Gastrocnemius medialis (tissue), 4 donors: Measurements from ENCODE around the gene PARP15.
"Not testable (repeated sequence)": the region's sequence is repeated elsewhere in the genome, so short reads cannot be mapped to it uniquely, and the experiment has no call there.

Source experiments
- CTCF ChIP-seq, 5 experiments: fragments of 450-650 bp in 3 of 5; fragments of 200-600 bp in 2 of 5; sonication (generic) in 2 of 5; IDR thresholded peaks in 4 of 5; conservative IDR thresholded peaks in 1 of 5; 1 replicate in 4 of 5; 2 replicates in 1 of 5; pipeline ENCODE4 v1.5.1; 2016 to 2019; ENCODE audit warnings: antibody characterized with exemption in 5 of 5, mild to moderate bottlenecking in 3 of 5, moderate library complexity in 3 of 5
- POLR2A ChIP-seq, 2 donors: fragments of 450-650 bp; IDR thresholded peaks; one replicate each; pipeline ENCODE4 v1.6.1; 2017; ENCODE audit warnings: antibody characterized with exemption in 2 of 2, mild to moderate bottlenecking in 2 of 2, moderate library complexity in 2 of 2

- not testable (repeated sequence) for TF ChIP-seq CTCF (IDR thresholded peaks at IDR 0.05 in 4 of 5, conservative IDR thresholded peaks at IDR 0.05 in 1 of 5); POLR2A (IDR thresholded peaks at IDR 0.05)
Observed at GRCh38 chr3:122651962-122652361, 74.5 kb downstream of the PARP15 start.
